GM19239 (cell line): ENCODE data around the gene INMT.

ENCODE experiments used
- DNase-seq: peaks from one replicate; pipeline ENCODE4 v3.0.0; 2011; ENCODE audit warnings: low spot score; ENCODE audit not compliant: insufficient read length
- FAIRE-seq: peaks from 2 replicates; lab custom pipeline; 2011; peaks lifted over from hg19 to GRCh38; lab: Jason Lieb, UNC

The INMT gene

GRCh38 chr7:30778255-30779025 is 26.5 kb downstream of the INMT start:
- DNase-seq: no peak
- no peak for FAIRE-seq

GRCh38 chr7:30779574-30779973 is 27.6 kb downstream of the INMT start:
- DNase-seq (no peak), FAIRE-seq (no peak)

GRCh38 chr7:30780941-30781340 is 29.0 kb downstream of the INMT start:
- DNase-seq (no peak), FAIRE-seq (no peak)

- DNase-seq: no peak
- FAIRE-seq: no peak
Observed at GRCh38 chr7:30782690-30783089, 30.8 kb downstream of the INMT start.

GRCh38 chr7:30785786-30786185 is 33.9 kb downstream of the INMT start:
- FAIRE-seq (no peak), DNase-seq (no peak)

- DNase-seq: no peak
- no peak for FAIRE-seq
Observed at GRCh38 chr7:30787486-30787885, 35.6 kb downstream of the INMT start.

DNA sequence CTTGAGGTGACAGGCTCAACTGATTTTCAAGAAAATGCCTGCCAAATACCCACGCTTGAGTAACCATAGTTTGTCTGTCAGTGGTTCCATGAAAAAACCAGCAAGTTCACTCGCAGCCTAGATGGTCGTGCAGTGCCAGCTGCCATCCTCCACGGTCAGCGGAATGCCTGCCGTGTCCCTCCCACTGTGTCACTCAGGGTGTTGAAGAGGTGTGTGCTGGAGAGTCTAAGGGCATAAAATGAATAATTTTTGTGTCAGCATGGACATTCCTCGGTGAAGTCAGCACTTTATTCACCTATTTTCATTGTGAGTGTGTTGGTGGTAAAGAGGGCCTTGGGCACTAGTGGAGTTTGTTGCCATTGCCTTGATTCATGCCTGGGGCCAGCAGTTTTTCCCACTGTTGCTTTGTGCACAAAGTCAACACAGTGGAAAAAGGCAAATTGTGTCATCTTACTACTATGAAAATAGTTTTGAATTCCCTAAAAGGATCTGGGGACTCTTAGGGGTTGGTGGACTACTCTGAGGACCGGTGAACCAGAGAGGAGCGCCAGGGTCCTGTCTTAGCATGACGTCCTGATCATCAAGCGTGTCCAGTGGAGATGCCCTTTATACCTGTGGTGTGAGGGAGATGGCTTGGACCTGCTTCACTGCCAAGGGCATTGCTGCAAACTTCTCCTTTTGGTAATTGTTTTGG is 36.9 kb downstream of the INMT start:
- no peak for FAIRE-seq

DNA sequence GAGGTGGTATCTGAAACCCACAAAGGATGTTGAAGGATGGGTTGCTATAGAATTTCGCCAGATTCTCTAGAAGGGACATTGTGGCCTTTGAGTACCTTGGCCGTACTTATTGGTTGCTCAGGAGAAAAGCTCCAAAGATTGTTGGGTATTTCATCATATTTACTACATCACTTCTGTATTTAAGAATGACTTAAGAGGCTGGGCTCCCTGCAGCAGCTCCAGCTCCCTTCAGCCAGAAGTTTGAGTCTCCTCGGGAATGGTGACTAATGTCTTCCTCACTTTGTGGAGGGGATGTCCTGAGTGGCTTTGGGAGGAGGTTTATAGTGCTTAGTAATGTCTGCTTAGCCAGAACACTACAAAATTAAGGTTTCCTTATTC is 37.4 kb downstream of the INMT start:
- no peak for FAIRE-seq

More for the DNA sequence above, 36.9 kb downstream of the INMT start:
- no peak for DNase-seq

DNA sequence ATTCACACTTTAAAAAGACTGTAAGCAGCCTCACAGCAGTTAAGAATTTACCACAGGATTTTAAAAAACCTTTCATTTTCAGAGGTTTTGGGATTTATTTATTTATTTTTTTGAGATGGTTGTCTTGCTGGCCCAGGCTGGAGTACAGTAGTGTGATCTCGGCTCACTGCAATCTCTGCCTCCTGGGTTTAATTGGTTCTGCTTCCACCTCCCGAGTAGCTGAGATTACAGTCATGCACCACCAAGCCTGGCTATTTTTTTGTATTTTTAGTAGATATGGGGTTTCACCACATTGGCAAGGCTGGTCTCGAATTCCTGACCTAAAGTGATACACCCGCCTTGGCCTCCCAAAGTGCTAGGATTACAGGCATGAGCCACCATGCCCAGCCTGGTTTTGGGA is 38.4 kb downstream of the INMT start:
- FAIRE-seq (no peak), DNase-seq (no peak)

More for the DNA sequence above, 37.4 kb downstream of the INMT start:
- no peak for DNase-seq

GRCh38 chr7:30791114-30791513 is 39.2 kb downstream of the INMT start:
- FAIRE-seq (no peak), DNase-seq (no peak)

GRCh38 chr7:30795161-30795948 is 43.4 kb downstream of the INMT start:
- peak; percentile 61 for FAIRE-seq

DNA sequence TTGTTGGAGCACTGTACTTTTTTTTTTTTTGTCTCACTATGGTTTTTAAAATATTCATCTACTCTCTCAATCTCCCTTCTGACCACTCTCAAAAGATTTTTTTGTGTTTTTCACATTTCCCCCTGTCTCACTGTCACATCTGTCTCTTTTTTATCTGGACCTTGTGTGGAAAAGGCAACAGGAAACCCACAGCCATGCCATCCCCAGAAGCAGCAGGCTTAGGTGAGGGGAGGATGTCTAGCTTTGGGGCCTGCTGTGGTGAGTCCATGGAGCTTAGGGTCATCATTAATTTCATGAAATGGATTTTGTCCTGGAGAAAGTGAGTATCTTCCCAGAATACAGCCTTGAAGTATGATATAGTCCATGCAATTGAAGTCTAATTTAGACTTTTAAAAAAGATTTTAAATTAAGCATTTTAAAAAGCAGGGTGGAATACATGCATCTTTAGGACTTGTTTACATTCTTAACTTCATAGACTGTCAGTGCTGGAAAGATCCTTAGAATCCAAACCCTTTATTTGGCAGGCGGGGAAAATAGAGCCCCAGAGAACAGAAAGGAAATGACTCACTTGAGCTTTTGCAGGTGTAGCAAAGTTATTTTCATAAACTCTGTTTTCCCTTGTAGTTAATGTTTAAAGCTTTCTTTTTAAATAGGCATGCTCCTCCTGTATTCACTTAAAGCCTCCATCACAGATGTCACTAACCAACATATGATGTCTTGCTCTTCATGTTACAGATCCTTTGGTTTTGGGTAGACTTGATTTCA is 44.4 kb downstream of the INMT start:
- DNase-seq: peak; percentile 24
- peak; percentile 84 for FAIRE-seq

More at GRCh38 chr7:30795161-30795948, 43.4 kb downstream of the INMT start:
- no peak for DNase-seq

DNA sequence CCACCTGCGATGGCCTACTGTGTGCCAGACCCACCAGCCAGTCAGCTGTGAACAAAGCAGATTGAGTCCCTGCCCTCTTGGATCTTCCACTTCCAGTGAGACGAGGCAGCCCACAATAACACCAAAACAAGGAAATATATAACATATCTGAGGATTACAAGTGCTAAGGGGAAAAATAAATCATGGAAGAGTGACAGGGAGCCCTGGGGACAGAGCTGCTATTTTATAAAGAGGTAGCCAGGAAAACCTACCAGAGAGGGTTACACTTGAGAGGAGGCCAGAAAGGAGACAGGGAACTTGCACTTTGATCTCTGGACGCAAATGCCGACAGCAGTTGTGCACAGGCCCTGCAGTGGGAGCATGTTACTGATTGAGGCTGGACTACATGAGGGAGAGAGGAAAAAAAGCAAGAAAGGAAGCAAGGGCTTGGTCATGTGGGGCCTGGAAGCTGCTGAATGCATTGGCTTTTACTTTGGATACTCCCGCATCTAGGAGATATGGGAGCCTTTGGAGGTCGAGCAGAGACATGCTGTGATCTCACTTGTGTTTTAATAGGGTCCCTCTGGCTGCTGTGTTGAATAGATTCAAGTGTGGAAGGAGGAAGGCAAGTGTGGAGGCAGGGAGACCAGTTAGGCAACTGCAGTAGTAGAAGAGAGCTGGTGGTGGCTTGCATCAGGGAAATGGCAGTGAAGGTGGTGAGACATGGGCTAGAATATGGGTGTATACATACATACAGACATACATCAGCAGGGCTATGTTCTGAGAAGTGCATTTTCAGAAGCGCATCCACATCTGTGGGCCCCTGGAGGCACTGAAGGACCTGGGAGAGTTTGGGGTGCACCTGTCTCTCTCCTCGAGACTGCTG is 45.5 kb downstream of the INMT start:
- FAIRE-seq (peak; percentile 79), DNase-seq (no peak)

- DNase-seq: peak; percentile 70
- FAIRE-seq: peak; percentile 97
Observed at GRCh38 chr7:30799206-30799975, 47.5 kb downstream of the INMT start.

GRCh38 chr7:30799976-30800661 is 48.2 kb downstream of the INMT start:
- FAIRE-seq: no peak
- no peak for DNase-seq

- FAIRE-seq (peak; percentile 94), DNase-seq (peak; percentile 62)
Observed at GRCh38 chr7:30800785-30801252, 48.9 kb downstream of the INMT start.

DNA sequence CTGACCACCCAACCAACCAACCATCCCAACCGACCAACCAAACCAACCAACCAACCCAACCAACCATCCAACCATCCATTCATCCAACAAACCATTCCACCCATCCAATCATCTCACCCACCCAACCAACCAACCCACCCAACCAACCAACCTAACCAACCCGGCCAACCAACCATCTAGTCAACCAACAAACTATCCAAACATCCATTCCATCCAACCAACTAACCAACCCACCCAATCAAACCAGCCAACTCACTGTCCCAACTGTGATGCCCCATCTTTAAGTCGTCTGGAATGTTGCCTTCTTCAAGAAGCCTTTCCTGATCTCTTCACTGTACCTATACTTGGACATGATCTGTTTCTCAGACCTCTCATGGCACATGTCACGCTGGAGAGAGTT is 50.9 kb downstream of the INMT start:
- no peak for FAIRE-seq
- no peak for DNase-seq
